ENCODE data around the gene MID2.
A peak's percentile ranks its signal among the peaks of the same experiment; 100 is the strongest.
"Not testable (repeated sequence)": the region's sequence is repeated elsewhere in the genome, so short reads cannot be mapped to it uniquely, and the experiment has no call there.

MID2 gene

GRCh38 chrX:107845625-107846024, 20.0 kb downstream of the MID2 start:
- DNase-seq: peak in 1 of 2 donors; percentile 22

GRCh38 chrX:107848591-107848990, 22.9 kb downstream of the MID2 start:
- no peak for DNase-seq

DNA sequence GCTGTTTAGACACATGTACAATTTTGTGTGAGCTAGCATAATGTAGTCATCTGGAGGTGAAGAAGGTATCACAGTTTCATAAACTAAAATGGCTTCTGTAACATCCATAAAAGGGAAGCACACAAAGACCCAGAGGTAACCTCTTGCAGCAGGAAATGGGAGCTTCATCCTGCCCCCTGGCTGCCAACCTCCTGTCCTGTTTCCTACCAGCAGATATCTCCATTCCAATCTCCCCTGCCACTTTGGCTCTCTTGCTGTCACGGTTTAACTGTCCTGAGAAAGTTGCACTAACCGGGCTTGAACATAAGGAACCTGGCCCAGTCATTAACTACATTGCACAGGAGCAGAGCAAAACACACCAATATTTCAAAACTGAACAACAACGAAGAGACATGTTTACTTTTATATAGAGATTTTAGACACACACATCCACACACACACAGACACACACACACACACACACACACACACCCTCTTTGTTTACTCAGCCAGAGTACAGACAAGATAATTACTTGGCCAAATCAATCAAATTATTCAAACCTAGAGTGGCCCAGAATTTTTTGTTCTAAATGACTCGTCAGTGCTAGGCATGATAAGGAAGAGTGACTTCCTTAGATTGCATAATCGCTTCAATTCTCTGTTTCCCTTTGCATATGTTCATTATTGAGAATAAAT, 24.2 kb downstream of the MID2 start:
- no peak for DNase-seq

DNA sequence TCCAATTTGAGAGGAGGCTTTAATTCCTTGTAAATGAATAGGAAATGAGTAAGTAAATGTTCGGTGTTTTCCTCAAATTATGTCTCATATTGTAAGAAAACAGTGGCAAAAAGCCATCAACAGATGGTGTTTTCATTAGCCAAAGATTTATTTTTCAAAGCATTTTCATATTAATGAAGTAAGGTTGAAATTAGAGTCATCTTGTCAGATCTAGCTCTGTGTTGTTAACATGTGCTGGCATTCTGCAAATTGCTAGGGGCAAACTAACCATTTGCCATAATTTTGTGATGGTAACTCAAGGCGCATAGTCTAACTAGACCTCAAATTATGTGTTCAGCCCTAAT, 24.7 kb downstream of the MID2 start:
- DNase-seq: no peak

GRCh38 chrX:107851215-107851614, 25.5 kb downstream of the MID2 start:
- no peak for DNase-seq

GRCh38 chrX:107851665-107852064, 26.0 kb downstream of the MID2 start:
- DNase-seq: not testable (repeated sequence)

GRCh38 chrX:107856289-107856688, 30.6 kb downstream of the MID2 start:
- no peak for DNase-seq

DNA sequence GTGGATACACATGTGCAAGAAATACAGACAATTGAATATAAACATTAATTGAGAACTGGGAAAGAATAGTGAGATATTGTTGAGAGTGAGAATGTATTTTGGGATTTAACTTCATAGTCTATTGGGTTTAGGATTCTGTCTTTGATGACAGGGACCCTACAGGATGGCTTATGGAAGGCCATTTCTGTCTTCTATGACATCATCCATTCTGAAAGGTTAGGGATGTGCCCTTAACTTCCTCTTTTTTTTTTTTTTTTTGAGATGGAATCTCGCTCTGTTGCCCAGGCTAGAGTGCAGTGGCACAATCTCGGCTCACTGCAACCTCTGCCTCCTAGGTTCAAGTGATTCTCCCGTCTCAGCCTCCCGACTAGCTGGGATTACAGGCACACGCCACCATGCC, 31.4 kb downstream of the MID2 start:
- not testable (repeated sequence) for DNase-seq

- DNase-seq: no peak
Measured at GRCh38 chrX:107857837-107858236, 32.2 kb downstream of the MID2 start.

DNA sequence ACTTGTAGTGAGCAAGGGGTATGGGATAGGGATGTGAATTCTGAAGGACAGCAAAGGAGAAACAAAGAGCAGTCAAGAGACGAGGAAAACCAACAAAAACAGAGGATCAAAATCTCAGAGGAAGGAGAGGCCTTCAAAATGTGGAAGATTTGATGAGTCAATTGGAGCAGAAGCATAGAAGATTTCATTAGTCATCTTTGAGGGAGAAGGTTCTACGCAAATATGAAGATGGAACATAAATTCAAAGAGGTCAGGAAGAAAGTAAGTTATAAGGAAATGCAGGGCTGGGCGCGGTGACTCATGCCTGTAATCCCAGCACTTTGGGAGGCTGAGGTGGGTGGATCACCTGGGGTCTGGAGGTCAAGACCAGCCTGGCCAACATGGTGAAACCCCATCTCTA, 35.4 kb downstream of the MID2 start:
- no peak for DNase-seq

DNA sequence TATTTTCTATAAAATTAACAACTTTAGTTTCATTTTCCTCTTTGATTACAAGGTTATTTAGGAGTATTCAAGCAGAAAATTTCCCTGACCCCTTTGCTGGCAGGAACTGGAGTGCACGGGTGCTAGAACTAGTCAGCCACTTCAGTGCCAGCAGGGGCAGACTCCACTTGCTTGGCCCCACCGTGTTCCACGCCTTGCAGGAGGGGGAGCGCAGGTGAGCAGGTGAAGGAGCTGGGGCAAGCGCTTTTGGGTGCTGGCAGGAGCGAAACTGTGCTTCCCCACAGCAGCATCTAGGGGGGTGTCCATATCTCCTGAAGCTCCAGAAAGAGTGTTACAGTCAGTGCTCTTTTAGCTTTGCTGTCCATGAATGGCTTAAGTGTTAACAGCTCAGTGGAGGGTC, 45.5 kb downstream of the MID2 start:
- DNase-seq: no peak

DNA sequence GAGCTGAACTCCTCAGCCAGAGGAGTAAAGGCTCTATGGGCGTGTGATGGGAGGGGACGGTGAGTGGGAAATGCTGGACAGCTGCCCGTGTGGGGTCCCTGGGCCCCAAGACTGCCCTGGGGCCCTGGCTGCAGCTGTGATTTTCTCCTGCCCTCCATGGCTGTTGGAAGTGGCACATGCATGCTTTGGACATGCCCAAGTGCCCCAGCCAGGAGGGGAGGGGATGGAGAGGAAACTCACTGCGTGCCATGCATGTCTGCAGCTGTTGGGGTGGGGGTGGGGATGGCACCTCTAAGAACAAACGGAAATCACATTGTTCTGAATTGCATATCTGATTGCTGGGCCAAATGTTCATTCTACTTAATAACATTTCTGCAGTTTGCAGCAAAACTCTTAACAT, 52.4 kb downstream of the MID2 start:
- DNase-seq: no peak

DNA sequence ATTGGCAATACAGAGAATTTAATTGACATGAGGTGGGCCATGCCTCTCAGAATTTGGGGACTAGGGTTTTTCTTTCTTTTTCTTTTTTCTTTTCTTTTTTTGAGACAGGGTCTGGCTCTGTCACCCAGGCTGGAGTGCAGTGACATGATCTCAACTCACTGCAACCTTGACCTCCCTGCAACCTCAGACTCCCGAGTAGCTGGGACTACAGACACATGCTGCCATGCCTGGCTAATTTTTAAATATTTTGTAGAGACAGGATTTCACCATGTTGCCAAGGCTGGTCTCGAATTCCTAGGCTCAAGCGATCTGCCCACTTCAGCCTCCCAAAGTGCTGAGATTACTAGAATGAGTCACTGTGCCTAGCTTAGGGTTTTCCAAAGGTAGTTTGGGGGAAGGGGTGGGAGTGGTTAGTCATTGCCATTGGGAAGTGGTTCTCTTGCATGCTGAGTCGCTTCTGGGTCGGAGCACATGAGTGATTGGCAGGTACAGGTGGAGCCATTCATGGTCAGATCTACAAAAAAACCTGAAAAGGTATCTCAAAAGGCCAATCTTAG, 54.5 kb downstream of the MID2 start:
- DNase-seq: no peak

- peak; percentile 14 to 53 for DNase-seq
Measured at GRCh38 chrX:107894038-107894437, 68.4 kb downstream of the MID2 start.

GRCh38 chrX:107902721-107903120, 77.1 kb downstream of the MID2 start:
- DNase-seq: no peak

GRCh38 chrX:107905366-107905765, 79.7 kb downstream of the MID2 start:
- DNase-seq: no peak

DNA sequence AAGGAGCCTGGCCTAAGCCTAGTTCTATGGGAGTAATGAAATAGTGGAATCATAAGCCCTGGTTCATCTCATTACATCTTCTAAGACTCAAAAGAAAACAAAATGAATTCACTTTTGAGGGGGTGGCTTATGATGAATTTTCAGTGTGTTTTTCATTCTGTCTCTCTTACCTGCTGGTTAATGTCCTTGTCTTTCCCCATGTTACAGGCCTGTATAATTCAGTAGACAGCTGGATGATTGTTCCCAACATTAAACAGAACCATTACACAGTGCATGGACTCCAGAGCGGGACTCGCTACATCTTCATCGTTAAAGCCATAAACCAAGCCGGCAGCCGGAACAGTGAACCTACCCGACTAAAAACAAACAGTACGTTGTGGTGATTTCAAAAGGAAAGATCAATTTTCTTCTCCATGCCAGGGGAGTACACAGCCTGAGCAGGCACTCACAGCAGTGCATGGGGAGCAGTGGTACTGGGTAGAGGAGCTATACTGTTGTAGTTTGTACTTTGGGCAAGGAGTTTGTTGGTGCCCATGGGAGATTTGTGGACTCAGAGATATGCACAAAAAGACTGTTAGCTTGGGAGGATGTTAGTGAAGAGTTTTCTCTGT, 98.6 kb downstream of the MID2 start:
- DNase-seq: no peak

DNA sequence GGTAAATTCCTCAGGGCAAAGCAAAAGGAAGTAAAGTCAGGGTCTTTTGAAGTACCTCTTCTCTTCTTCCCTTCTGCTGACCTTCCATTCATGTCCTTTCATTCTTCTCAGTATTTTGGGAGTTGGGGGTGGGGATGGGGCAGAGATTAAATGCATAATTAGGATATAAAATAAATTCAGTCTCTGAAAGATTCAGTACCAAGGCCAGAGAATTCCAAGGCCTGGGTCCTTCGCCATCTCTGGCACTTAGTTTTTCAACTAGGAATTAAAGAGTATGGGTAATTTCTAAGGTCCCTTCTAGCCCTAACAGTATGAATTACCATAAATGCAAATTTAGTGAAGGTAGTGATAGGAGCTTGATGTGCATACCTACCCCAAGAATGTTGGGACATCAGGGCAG, 108.6 kb downstream of the MID2 start:
- no peak for DNase-seq

DNA sequence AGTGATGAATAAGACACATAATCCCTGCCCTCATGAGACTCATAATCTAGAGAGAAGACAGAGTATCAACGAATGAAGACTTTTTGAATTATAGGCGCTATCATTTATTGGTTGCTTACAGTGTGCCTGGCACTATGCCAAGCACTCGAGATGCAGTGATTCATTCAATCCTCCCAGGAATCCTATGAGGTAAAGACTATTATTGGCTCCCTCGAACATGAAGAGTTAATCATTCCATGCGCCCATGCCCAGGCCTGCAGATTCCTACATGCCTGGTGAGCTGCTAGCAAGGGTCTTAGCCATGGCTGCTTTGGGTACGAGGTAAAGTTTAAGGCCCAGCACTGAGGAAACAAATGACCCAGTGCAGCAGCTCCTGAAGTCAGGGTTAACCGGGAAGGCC, 109.5 kb downstream of the MID2 start:
- no peak for DNase-seq

- DNase-seq: no peak
Measured at GRCh38 chrX:107935664-107936433, 110.2 kb downstream of the MID2 start.

- DNase-seq: no peak
Measured at GRCh38 chrX:107936434-107936730, 110.7 kb downstream of the MID2 start.

DNA sequence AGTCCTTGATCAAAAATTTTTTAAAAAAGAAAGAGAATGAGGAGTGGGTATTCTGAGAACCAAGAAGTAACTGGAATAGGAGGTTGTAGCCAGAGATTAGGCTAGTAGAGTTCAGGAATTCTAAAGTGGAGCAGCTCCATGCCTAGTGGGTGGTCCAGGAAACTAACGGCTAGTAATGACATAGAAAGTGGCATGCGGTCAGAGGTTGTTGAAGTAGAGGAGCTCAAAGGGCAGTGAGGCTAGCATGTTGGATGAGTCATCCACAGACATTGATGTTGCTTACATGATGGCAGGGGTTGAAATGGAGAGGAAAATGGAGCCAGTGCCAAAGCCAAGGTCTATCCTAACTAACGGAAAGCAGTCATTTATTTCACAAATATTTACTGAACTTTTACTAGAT, 114.4 kb downstream of the MID2 start:
- DNase-seq: no peak

GRCh38 chrX:107955337-107955736, 129.7 kb downstream of the MID2 start:
- DNase-seq: not testable (repeated sequence)

- DNase-seq: no peak
Measured at GRCh38 chrX:107968623-107969022, 143.0 kb downstream of the MID2 start.

Data from inflammatory macrophage treated with lipopolysaccharide for 1 hour (primary cell).